ENCODE data around the gene FHIP1B. TPM values are rescaled to one million over a fixed set of nuclear protein-coding genes. Genes with fewer than 3 reads are reported as not detected.

FHIP1B gene
- total RNA-seq, 1 donor from 2014 or later: 25.3 TPM

GRCh38 chr11:6203327-6203726 lies 31.1 kb downstream of the FHIP1B start:
- Mint-ChIP-seq H3K9me3 (no peaks in the 10 kb centered on the region), H3K4me3 (no peak overlapping the region), H3K36me3 (ENCODE audit: low read depth) (peaks cover 3% of the 10 kb centered on the region), H3K27me3 (ENCODE audit: low read depth) (no peaks in the 10 kb centered on the region), H3K27ac (ENCODE audit: unreplicated experiment) (no peak overlapping the region), H3K4me1 (peaks cover 6% of the 10 kb centered on the region)
- TF ChIP-seq CTCF (conservative IDR thresholded peaks at IDR 0.05): no peak
- no peak for DNase-seq (ENCODE audit: low read depth, low spot score)

GRCh38 chr11:6202041-6202440 lies 32.4 kb downstream of the FHIP1B start:
- H3K27ac Mint-ChIP-seq (ENCODE audit: unreplicated experiment): no peak overlapping the region
- DNase-seq (ENCODE audit: low read depth, low spot score): no peak
- no peaks in the 10 kb centered on the region for H3K9me3 Mint-ChIP-seq
- peaks cover 6% of the 10 kb centered on the region for H3K4me1 Mint-ChIP-seq
- H3K27me3 Mint-ChIP-seq (ENCODE audit: low read depth): no peaks in the 10 kb centered on the region
- TF ChIP-seq CTCF (conservative IDR thresholded peaks at IDR 0.05): no peak
- peaks cover 3% of the 10 kb centered on the region for H3K36me3 Mint-ChIP-seq (ENCODE audit: low read depth)
- H3K4me3 Mint-ChIP-seq: no peak overlapping the region

GRCh38 chr11:6201481-6201880 lies 33.0 kb downstream of the FHIP1B start:
- H3K27me3 Mint-ChIP-seq (ENCODE audit: low read depth): no peaks in the 10 kb centered on the region
- H3K27ac Mint-ChIP-seq (ENCODE audit: unreplicated experiment): no peak overlapping the region
- H3K9me3 Mint-ChIP-seq: no peaks in the 10 kb centered on the region
- H3K36me3 Mint-ChIP-seq (ENCODE audit: low read depth): peaks cover 3% of the 10 kb centered on the region
- H3K4me3 Mint-ChIP-seq: no peak overlapping the region
- peaks cover 6% of the 10 kb centered on the region for H3K4me1 Mint-ChIP-seq
- no peak for TF ChIP-seq CTCF (conservative IDR thresholded peaks at IDR 0.05)
- DNase-seq (ENCODE audit: low read depth, low spot score): no peak

- Mint-ChIP-seq H3K4me3 (no peak overlapping the region), H3K4me1 (peaks cover 6% of the 10 kb centered on the region), H3K9me3 (no peaks in the 10 kb centered on the region), H3K27me3 (ENCODE audit: low read depth) (no peaks in the 10 kb centered on the region), H3K27ac (ENCODE audit: unreplicated experiment) (no peak overlapping the region), H3K36me3 (ENCODE audit: low read depth) (peaks cover 3% of the 10 kb centered on the region)
- no peak for TF ChIP-seq CTCF (conservative IDR thresholded peaks at IDR 0.05)
- DNase-seq (ENCODE audit: low read depth, low spot score): no peak
Observed at GRCh38 chr11:6200975-6201374, 33.5 kb downstream of the FHIP1B start.

GRCh38 chr11:6199174-6199810 lies 35.1 kb downstream of the FHIP1B start, which contains the start of gene OR52W1:
Gene OR52W1 (plus strand): TSS chr11:6199224. CDS start chr11:6199224, 0 bp downstream.
- TF ChIP-seq CTCF (conservative IDR thresholded peaks at IDR 0.05): no peak
- no peak within 1 kb of the TSS for H3K4me3 Mint-ChIP-seq

More at GRCh38 chr11:6199174-6199810, 35.1 kb downstream of the FHIP1B start, which contains the start of gene OR52W1:
- H3K27me3 Mint-ChIP-seq (ENCODE audit: low read depth): no peaks in the 10 kb centered on the region
- peaks cover 7% of the 10 kb centered on the region for H3K4me1 Mint-ChIP-seq
- peaks cover 3% of the 10 kb centered on the region for H3K36me3 Mint-ChIP-seq (ENCODE audit: low read depth)
- H3K9me3 Mint-ChIP-seq: no peaks in the 10 kb centered on the region
- no peak for DNase-seq (ENCODE audit: low read depth, low spot score)
- peak within 1 kb of the TSS; percentile 21 for H3K27ac Mint-ChIP-seq (ENCODE audit: unreplicated experiment)
